Subcutaneous abdominal adipose tissue (tissue), 5 donors: Measurements from ENCODE around the gene RPS19.
"Not testable (repeated sequence)": the region's sequence is repeated elsewhere in the genome, so short reads cannot be mapped to it uniquely, and the experiment has no call there.

Experiments
- H3K27ac ChIP-seq: one replicate; pipeline ENCODE4 v1.7.0; 2013; ENCODE audit warnings: low read depth, mild to moderate bottlenecking, inconsistent platforms, low read length, moderate library complexity
- H3K27me3 ChIP-seq, 5 donors: one replicate each; pipeline ENCODE4 v1.7.0; 2013; ENCODE audit warnings: low read length in 5 of 5, inconsistent platforms in 1 of 5; ENCODE audit not compliant: control insufficient read depth in 5 of 5, insufficient read depth in 4 of 5
- H3K36me3 ChIP-seq, 5 donors: one replicate each; pipeline ENCODE4 v1.7.0; 2013; ENCODE audit warnings: low read length in 5 of 5; ENCODE audit not compliant: control insufficient read depth in 5 of 5, insufficient read depth in 5 of 5
- H3K4me1 ChIP-seq, 5 donors: one replicate each; pipeline ENCODE4 v1.7.0; 2013; ENCODE audit warnings: low read length in 5 of 5, mild to moderate bottlenecking in 3 of 5, moderate library complexity in 1 of 5; ENCODE audit not compliant: control insufficient read depth in 5 of 5, insufficient read depth in 5 of 5
- H3K4me3 ChIP-seq, 5 donors: one replicate each; pipeline ENCODE4 v1.7.0; 2013; ENCODE audit warnings: low read length in 5 of 5, low read depth in 1 of 5
- H3K9ac ChIP-seq, 5 donors: one replicate each; pipeline ENCODE4 v1.7.0; 2013; ENCODE audit warnings: low read length in 5 of 5, mild to moderate bottlenecking in 4 of 5, moderate library complexity in 3 of 5
- H3K9me3 ChIP-seq, 5 donors: one replicate each; pipeline ENCODE4 v1.7.0; 2013; ENCODE audit warnings: low read length in 5 of 5; ENCODE audit not compliant: control insufficient read depth in 5 of 5
- donor health status: healthy.
- donor health status: healthy.
- donor health status: healthy.
- donor health status: healthy.
- donor health status: healthy.

RPS19 gene

GRCh38 chr19:41866284-41866683, 6.2 kb downstream of the RPS19 start:
- H3K36me3 ChIP-seq: peaks cover 0 to 76% (median 72%) of the 10 kb centered on the region in 5 donors
- H3K4me1 ChIP-seq: peaks cover 7 to 32% (median 23%) of the 10 kb centered on the region in 5 donors
- H3K27me3 ChIP-seq: no peaks in the 10 kb centered on the region
- no peaks in the 10 kb centered on the region for H3K9me3 ChIP-seq
- no peak overlapping the region for H3K9ac ChIP-seq
- no peak overlapping the region for H3K27ac ChIP-seq
- H3K4me3 ChIP-seq: no peak overlapping the region

DNA sequence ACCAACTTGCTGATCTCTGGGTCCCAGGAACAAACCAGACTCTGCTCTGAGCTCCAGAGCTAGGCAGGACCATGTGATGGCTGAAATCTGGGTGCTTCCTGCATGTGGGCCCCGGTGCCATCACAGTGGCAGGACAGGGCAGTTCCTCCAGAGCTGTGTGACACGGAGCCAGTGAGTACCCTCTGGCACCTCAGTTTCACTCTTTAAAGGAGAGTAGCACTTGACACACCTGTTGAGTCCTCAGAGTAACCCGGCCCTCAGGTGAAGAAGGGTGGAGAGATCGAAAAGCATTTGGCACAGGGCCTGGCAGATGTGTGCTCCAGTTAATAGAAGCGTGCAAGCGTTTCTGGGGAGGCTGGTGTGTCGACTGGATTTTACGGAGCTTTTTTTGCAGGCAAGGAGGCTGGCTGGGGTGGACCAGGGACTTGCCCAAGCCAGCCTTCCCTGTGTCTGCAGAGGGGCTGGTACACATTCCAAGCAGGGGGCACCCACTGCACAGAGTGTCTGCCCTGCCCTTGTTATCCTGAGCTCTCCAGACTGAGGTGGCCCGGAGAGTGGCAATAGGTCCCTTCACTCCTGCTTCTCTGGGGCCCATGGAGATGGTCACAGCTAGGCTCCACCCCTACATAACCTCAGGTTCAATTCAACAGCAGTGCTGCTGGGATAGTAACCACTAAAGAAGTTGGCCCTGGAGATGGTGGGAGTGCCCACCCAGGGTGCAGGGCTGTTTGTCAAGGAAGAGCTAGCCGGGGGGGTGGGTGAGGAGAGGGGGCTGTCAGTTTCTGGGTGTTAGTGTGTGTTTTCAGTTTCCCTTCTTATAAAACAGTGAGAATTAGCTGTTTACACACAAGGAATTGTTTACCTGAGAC, 8.3 kb downstream of the RPS19 start:
- H3K27ac ChIP-seq: no peak overlapping the region
- peak overlapping the region in 3 of 5 donors; percentile 36 to 55 (median 43) for H3K9ac ChIP-seq
- H3K4me1 ChIP-seq: peaks cover 2 to 25% (median 3%) of the 10 kb centered on the region in 5 donors
- no peaks in the 10 kb centered on the region for H3K9me3 ChIP-seq
- peaks cover 0 to 67% (median 61%) of the 10 kb centered on the region in 5 donors for H3K36me3 ChIP-seq
- H3K4me3 ChIP-seq: no peak overlapping the region
- H3K27me3 ChIP-seq: no peaks in the 10 kb centered on the region

- Histone ChIP-seq H3K9ac (no peak overlapping the region), H3K4me3 (no peak overlapping the region), H3K27ac (no peak overlapping the region), H3K36me3 (peaks cover 0 to 62% (median 57%) of the 10 kb centered on the region in 5 donors), H3K9me3 (no peaks in the 10 kb centered on the region), H3K27me3 (no peaks in the 10 kb centered on the region), H3K4me1 (peaks cover 0 to 22% (median 0%) of the 10 kb centered on the region in 5 donors)
Measured at GRCh38 chr19:41868989-41869300, 8.9 kb downstream of the RPS19 start.

- H3K9me3 ChIP-seq: no peaks in the 10 kb centered on the region
- H3K36me3 ChIP-seq: peaks cover 0 to 57% (median 52%) of the 10 kb centered on the region in 5 donors
- H3K27ac ChIP-seq: peak overlapping the region; percentile 16
- no peaks in the 10 kb centered on the region for H3K27me3 ChIP-seq
- no peak overlapping the region for H3K4me3 ChIP-seq
- H3K9ac ChIP-seq: no peak overlapping the region
- peaks cover 0 to 20% (median 0%) of the 10 kb centered on the region in 5 donors for H3K4me1 ChIP-seq
Measured at GRCh38 chr19:41869374-41869955, 9.4 kb downstream of the RPS19 start.

GRCh38 chr19:41870401-41870873, 10.4 kb downstream of the RPS19 start:
- no peak overlapping the region for H3K9ac ChIP-seq
- peaks cover 0 to 20% (median 0%) of the 10 kb centered on the region in 5 donors for H3K4me1 ChIP-seq
- H3K27ac ChIP-seq: peak overlapping the region; percentile 16
- no peak overlapping the region for H3K4me3 ChIP-seq
- no peaks in the 10 kb centered on the region for H3K27me3 ChIP-seq
- no peaks in the 10 kb centered on the region for H3K9me3 ChIP-seq
- H3K36me3 ChIP-seq: peaks cover 0 to 48% (median 44%) of the 10 kb centered on the region in 5 donors

- Histone ChIP-seq H3K4me1 (peaks cover 0 to 20% (median 0%) of the 10 kb centered on the region in 5 donors), H3K9me3 (no peaks in the 10 kb centered on the region), H3K27ac (no peak overlapping the region), H3K36me3 (peaks cover 0 to 43% (median 41%) of the 10 kb centered on the region in 5 donors), H3K4me3 (no peak overlapping the region), H3K27me3 (no peaks in the 10 kb centered on the region), H3K9ac (no peak overlapping the region)
Measured at GRCh38 chr19:41871573-41872383, 11.7 kb downstream of the RPS19 start.

- Histone ChIP-seq H3K4me3 (no peak overlapping the region), H3K36me3 (peaks cover 0 to 43% (median 41%) of the 10 kb centered on the region in 5 donors), H3K27ac (no peak overlapping the region), H3K9me3 (no peaks in the 10 kb centered on the region), H3K9ac (no peak overlapping the region), H3K27me3 (no peaks in the 10 kb centered on the region), H3K4me1 (peaks cover 0 to 23% (median 3%) of the 10 kb centered on the region in 5 donors)
Measured at GRCh38 chr19:41872384-41872774, 12.3 kb downstream of the RPS19 start.

DNA sequence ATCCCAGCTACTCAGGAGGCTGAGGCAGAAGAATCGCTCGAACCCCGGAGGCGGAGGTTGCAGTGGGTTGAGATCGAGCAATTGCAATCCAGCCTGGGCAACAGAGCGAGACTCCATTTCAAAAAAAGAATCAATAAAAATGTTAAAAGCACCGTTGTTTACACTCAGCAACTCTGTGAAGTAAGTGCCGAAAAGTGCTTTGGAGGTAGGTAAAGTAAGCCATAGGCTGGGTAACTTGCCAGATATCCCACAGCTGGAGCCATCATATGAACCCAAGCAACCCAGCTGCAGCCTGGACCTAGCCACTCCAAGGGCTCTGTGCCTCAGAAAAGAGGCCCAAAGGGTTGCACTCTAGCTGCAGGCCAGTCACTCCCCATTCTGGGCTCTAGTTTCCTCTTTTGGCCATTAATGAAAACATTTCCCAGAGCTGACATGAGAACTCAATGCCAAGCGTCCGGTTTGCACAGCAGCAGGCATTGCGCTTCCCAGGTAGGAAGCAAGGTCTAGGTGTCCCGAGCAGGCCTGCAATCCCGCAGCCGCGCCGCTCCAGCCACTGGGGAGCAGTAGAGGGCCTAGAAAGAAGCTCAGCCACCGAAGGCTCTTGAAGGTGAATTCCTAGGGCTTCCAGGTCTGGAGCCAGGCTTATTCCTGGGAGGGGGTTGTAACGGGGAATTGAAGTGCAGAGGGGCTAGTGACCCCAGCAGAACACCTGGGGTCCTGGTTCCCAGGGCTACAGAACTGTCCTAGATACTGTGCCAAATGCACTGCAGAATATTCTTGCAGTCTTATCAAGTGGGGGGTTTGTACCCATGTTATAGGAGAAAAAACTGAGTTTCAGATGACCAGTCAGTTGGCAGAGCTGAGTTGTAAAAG, 13.0 kb downstream of the RPS19 start:
- Histone ChIP-seq H3K4me1 (peaks cover 0 to 29% (median 9%) of the 10 kb centered on the region in 5 donors), H3K4me3 (no peak overlapping the region), H3K9ac (no peak overlapping the region), H3K36me3 (peaks cover 0 to 40% (median 39%) of the 10 kb centered on the region in 5 donors), H3K27ac (no peak overlapping the region), H3K27me3 (no peaks in the 10 kb centered on the region), H3K9me3 (no peaks in the 10 kb centered on the region)

- not testable (repeated sequence) for H3K27me3 ChIP-seq, H3K4me3 ChIP-seq, H3K9ac ChIP-seq, H3K9me3 ChIP-seq, H3K27ac ChIP-seq
- Histone ChIP-seq H3K36me3 (peaks cover 0 to 15% (median 12%) of the 10 kb centered on the region in 5 donors), H3K4me1 (peaks cover 0 to 26% (median 9%) of the 10 kb centered on the region in 5 donors)
Measured at GRCh38 chr19:41875973-41876372, 15.9 kb downstream of the RPS19 start.
